HG02623 (cell line): ENCODE measurements around the gene MEGF9.
"Not testable (repeated sequence)": the region's sequence is repeated elsewhere in the genome, so short reads cannot be mapped to it uniquely, and the experiment has no call there.

Source experiments
- ATAC-seq: cut with Tn5 transposase; IDR thresholded peaks from one replicate; pipeline ENCODE4 v1.9.1; 2021; ENCODE audit warnings: moderate library complexity; ENCODE audit not compliant: unreplicated experiment

The MEGF9 gene

GRCh38 chr9:120580051-120580896 is 134.0 kb downstream of the MEGF9 start, which contains the start of gene CDK5RAP2:
Gene CDK5RAP2, minus strand, starts transcription at chr9:120580167. Its CDS starts 189 bp downstream, at chr9:120579978.
- peak; percentile 95 for ATAC-seq

GRCh38 chr9:120579139-120580050 is 134.9 kb downstream of the MEGF9 start:
- peak; percentile 49 for ATAC-seq

- no peak for ATAC-seq
Measured at GRCh38 chr9:120574473-120574872, 139.8 kb downstream of the MEGF9 start.

- ATAC-seq: no peak
Measured at GRCh38 chr9:120572472-120572871, 141.8 kb downstream of the MEGF9 start.

GRCh38 chr9:120571443-120572257 is 142.6 kb downstream of the MEGF9 start:
- no peak for ATAC-seq

GRCh38 chr9:120570296-120570695 is 144.0 kb downstream of the MEGF9 start:
- ATAC-seq: no peak

- ATAC-seq: no peak
Measured at GRCh38 chr9:120569556-120569955, 144.7 kb downstream of the MEGF9 start.

GRCh38 chr9:120568816-120569215 is 145.5 kb downstream of the MEGF9 start:
- ATAC-seq: no peak

GRCh38 chr9:120567874-120568273 is 146.4 kb downstream of the MEGF9 start:
- ATAC-seq: no peak

- ATAC-seq: no peak
Measured at GRCh38 chr9:120567081-120567480, 147.2 kb downstream of the MEGF9 start.

GRCh38 chr9:120564589-120564988 is 149.7 kb downstream of the MEGF9 start:
- no peak for ATAC-seq

GRCh38 chr9:120562861-120563443 is 151.3 kb downstream of the MEGF9 start:
- ATAC-seq: no peak

GRCh38 chr9:120561709-120562108 is 152.6 kb downstream of the MEGF9 start:
- ATAC-seq: no peak

GRCh38 chr9:120559546-120559945 is 154.7 kb downstream of the MEGF9 start:
- no peak for ATAC-seq

GRCh38 chr9:120558454-120558853 is 155.8 kb downstream of the MEGF9 start:
- no peak for ATAC-seq

GRCh38 chr9:120557205-120557604 is 157.1 kb downstream of the MEGF9 start:
- no peak for ATAC-seq

- ATAC-seq: no peak
Measured at GRCh38 chr9:120556775-120557174, 157.5 kb downstream of the MEGF9 start.

- no peak for ATAC-seq
Measured at GRCh38 chr9:120555839-120556238, 158.4 kb downstream of the MEGF9 start.

- ATAC-seq: not testable (repeated sequence)
Measured at GRCh38 chr9:120552210-120552704, 162.0 kb downstream of the MEGF9 start.
